Common myeloid progenitor, CD34-positive (primary cell): ENCODE measurements around the gene NXPH4.
A peak's percentile ranks its signal among the peaks of the same experiment; 100 is the strongest.

Experiments
- CTCF ChIA-PET: fragments of 350-600 bp; sonication (Branson Sonifier 250); formaldehyde crosslinking; loops from one replicate; lab custom pipeline; 2021; ENCODE audit warnings: antibody characterized with exemption; lab: Charles Lee
- POLR2A ChIA-PET: fragments of 350-600 bp; sonication (Branson Sonifier 250); formaldehyde crosslinking; loops from one replicate; lab custom pipeline; 2021; ENCODE audit warnings: antibody characterized with exemption; lab: Charles Lee
- DNase-seq, 3 donors: peaks; one replicate each; pipeline versions ENCODE4 v3.0.0 to v3.0.0-alpha.2; 2013
- H3K27ac ChIP-seq, 2 experiments: 1 replicate in 1 of 2; 2 replicates in 1 of 2; pipeline ENCODE4 v1.7.0; 2013; ENCODE audit warnings: inconsistent platforms in 2 of 2, low read length in 2 of 2, mild to moderate bottlenecking in 2 of 2, low read depth in 1 of 2, moderate library complexity in 1 of 2; ENCODE audit not compliant: severe bottlenecking in 2 of 2, insufficient read depth in 1 of 2, poor library complexity in 1 of 2
- H3K27me3 ChIP-seq, 5 experiments: replicated peaks in 2 of 5; 1 replicate in 3 of 5; 2 replicates in 2 of 5; pipeline versions ENCODE4 v1.6.1 to v1.7.0; 2013; ENCODE audit warnings: low read length in 4 of 5, mild to moderate bottlenecking in 2 of 5, moderate library complexity in 2 of 5, inconsistent platforms in 1 of 5; ENCODE audit not compliant: insufficient read depth in 5 of 5, control insufficient read depth in 4 of 5
- H3K36me3 ChIP-seq, 4 experiments: 1 replicate in 2 of 4; 2 replicates in 2 of 4; pipeline versions ENCODE4 v1.6.1 to v1.7.0; 2013; ENCODE audit warnings: low read length in 3 of 4, control low read depth in 1 of 4, mild to moderate bottlenecking in 1 of 4; ENCODE audit not compliant: control insufficient read depth in 4 of 4, insufficient read depth in 4 of 4
- H3K4me1 ChIP-seq, 4 experiments: 1 replicate in 3 of 4; 2 replicates in 1 of 4; pipeline versions ENCODE4 v1.6.1 to v1.7.1; 2013; ENCODE audit warnings: low read length in 3 of 4, mild to moderate bottlenecking in 3 of 4, control low read depth in 1 of 4, inconsistent platforms in 1 of 4, moderate library complexity in 1 of 4; ENCODE audit not compliant: control insufficient read depth in 4 of 4, insufficient read depth in 4 of 4; ENCODE audit errors: control extremely low read depth in 1 of 4
- H3K4me3 ChIP-seq, 7 experiments: 1 replicate in 4 of 7; 2 replicates in 3 of 7; pipeline versions ENCODE4 v1.5.1 to v1.7.0; 2013; ENCODE audit warnings: mild to moderate bottlenecking in 7 of 7, low read length in 6 of 7, moderate library complexity in 6 of 7, inconsistent platforms in 2 of 7, low read depth in 2 of 7, control low read depth in 1 of 7; ENCODE audit not compliant: insufficient read depth in 4 of 7, control insufficient read depth in 1 of 7; ENCODE audit errors: extremely low read depth in 1 of 7
- H3K9me3 ChIP-seq, 5 experiments: 1 replicate in 4 of 5; 2 replicates in 1 of 5; pipeline versions ENCODE4 v1.6.1 to v1.7.1; 2013; ENCODE audit warnings: low read length in 4 of 5, mild to moderate bottlenecking in 2 of 5, inconsistent platforms in 1 of 5, low read depth in 1 of 5, moderate library complexity in 1 of 5; ENCODE audit not compliant: control insufficient read depth in 4 of 5, insufficient read depth in 2 of 5; ENCODE audit errors: control extremely low read depth in 1 of 5
- WGBS: methylation state at CpG from one replicate; pipeline ENCODE4 v1.1.5; 2013; ENCODE audit not compliant: insufficient coverage; 5-methylcytosine and 5-hydroxymethylcytosine counted together

Gene NXPH4

GRCh38 chr12:57243521-57244311 is 27.1 kb downstream of the NXPH4 start:
- 12% methylated on average over 28 of the region's 41 CpGs for WGBS
- Histone ChIP-seq H3K4me1 (peaks cover 0 to 52% (median 44%) of the 10 kb centered on the region in 4 experiments), H3K4me3 (peak overlapping the region in 6 of 7 experiments; percentile 19 to 68 (median 50)), H3K27me3 (peaks cover 0 to 58% (median 36%) of the 10 kb centered on the region in 5 experiments), H3K9me3 (no peaks in the 10 kb centered on the region), H3K36me3 (no peaks in the 10 kb centered on the region), H3K27ac (no peak overlapping the region)
- ChIA-PET POLR2A (interaction anchor here (0.6 to 1.2 kb wide), 2 partner anchors 28 to 294 kb away, joined by 3 read pairs; no protein-coding TSS in a partner anchor), CTCF (interaction anchor here (0.9 to 18.5 kb wide), 15 partner anchors 8 to 124 kb away, joined by 3 to 326 read pairs (median 5); partner anchors contain the start of genes NXPH4, SHMT2 and STAC3)
- peak; percentile 73 to 81 (median 79) for DNase-seq

DNA sequence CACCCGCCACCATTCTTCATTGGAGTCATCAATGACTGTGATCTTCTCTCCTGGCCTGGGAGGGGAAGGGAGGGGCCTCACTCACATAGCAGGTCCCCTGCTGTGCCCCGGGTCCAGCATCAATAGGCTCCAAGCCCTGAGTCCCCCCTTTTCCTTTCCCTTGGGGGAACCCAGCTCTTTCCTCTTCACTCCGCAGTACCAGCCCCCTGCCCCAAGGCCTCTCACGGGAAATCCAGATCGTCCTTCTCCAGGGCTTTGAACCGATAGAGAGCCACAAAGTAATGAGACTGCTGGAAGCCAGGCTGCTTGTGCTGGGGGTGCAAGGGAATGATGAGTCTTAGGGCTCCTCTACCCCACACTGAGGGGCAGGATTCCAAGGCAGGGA is 27.7 kb downstream of the NXPH4 start:
- no peak for DNase-seq
- H3K4me1 ChIP-seq, result peaks cover 0 to 53% (median 44%) of the 10 kb centered on the region in 4 experiments
- peaks cover 0 to 53% (median 32%) of the 10 kb centered on the region in 5 experiments for H3K27me3 ChIP-seq
- no peak overlapping the region for H3K27ac ChIP-seq
- no peaks in the 10 kb centered on the region for H3K9me3 ChIP-seq
- ChIA-PET POLR2A (no interaction called here), CTCF (interaction anchor here (1.0 to 18.5 kb wide), 10 partner anchors 11 to 210 kb away, joined by 3 to 326 read pairs (median 6); partner anchors contain the start of genes INHBE, NXPH4 and SHMT2)
- H3K36me3 ChIP-seq, result no peaks in the 10 kb centered on the region
- 59% methylated on average over 2 of the region's 6 CpGs for WGBS
- H3K4me3 ChIP-seq, result no peak overlapping the region

DNA sequence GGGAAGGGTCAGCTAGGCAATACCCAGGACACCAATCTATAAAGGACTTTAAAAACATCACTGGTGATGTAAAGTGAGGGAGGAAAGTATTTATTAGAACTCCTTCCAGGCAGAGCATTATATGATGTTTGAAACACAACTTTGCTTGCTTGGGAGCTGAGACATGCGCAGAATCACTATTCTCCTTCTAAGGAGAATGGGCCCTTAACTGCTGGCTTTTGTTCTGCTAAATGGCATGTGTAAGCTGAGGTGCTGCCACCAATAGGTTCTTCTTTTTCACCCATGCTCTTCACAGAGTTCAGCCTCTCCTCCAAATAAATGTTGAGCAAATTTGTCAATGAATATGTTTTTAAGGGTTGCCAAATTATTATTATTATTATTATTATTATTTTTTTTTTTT is 30.4 kb downstream of the NXPH4 start:
- Histone ChIP-seq H3K36me3 (no peaks in the 10 kb centered on the region), H3K4me1 (peaks cover 0 to 28% (median 23%) of the 10 kb centered on the region in 4 experiments), H3K27me3 (peaks cover 0 to 25% (median 11%) of the 10 kb centered on the region in 5 experiments), H3K27ac (no peak overlapping the region), H3K9me3 (no peaks in the 10 kb centered on the region), H3K4me3 (no peak overlapping the region)
- 100% methylated on average over 1 of the region's 1 CpG for WGBS
- ChIA-PET POLR2A (no interaction called here), CTCF (interaction anchor here (16.6 to 18.5 kb wide), 2 partner anchors 19 to 34 kb away, joined by 236 to 326 read pairs; partner anchors contain the start of gene SHMT2)
- no peak for DNase-seq

- peaks cover 0 to 11% (median 7%) of the 10 kb centered on the region in 4 experiments for H3K4me1 ChIP-seq
- no peaks in the 10 kb centered on the region for H3K36me3 ChIP-seq
- peak in 2 of 3 donors; percentile 62 to 67 for DNase-seq
- no peak overlapping the region for H3K27ac ChIP-seq
- 81% methylated on average over 2 of the region's 7 CpGs for WGBS
- H3K9me3 ChIP-seq, result no peaks in the 10 kb centered on the region
- POLR2A ChIA-PET, result no interaction called here
- H3K4me3 ChIP-seq, result peak overlapping the region in 3 of 7 experiments; percentile 22 to 44 (median 30)
- H3K27me3 ChIP-seq, result peaks cover 0 to 9% (median 3%) of the 10 kb centered on the region in 5 experiments
- CTCF ChIA-PET, result interaction anchor here (0.7 to 18.5 kb wide), 9 partner anchors 8 to 480 kb away, joined by 3 to 326 read pairs (median 5); partner anchors contain the start of gene SHMT2
These were observed 32.5 kb downstream of the NXPH4 start for GRCh38 chr12:57248934-57249742.

DNA sequence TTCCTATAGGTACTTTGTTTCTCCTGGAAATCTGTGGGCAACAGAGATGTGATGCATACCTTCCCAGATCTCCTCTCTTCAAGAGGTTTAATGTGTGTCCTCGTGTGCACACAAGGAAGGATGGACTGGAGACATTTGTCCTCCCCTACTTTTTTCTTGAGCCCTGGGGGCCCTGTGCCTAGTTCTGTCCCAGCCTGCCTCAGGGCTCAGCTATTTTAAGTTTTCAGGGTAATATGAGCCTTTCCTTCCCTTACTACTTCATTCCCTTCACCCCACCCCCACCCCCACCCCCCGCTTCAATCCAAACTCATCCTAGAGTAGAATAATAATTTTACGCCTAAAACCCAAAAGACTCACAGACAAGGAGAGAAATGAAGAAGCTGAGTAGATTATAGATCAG is 33.9 kb downstream of the NXPH4 start:
- H3K27me3 ChIP-seq, result no peaks in the 10 kb centered on the region
- WGBS, result 100% methylated on average over 1 of the region's 3 CpGs
- H3K27ac ChIP-seq, result no peak overlapping the region
- ChIA-PET POLR2A (interaction anchor here (0.5 kb wide), 1 partner anchor 408 kb away, joined by 4 read pairs; no protein-coding TSS in a partner anchor), CTCF (interaction anchor here (0.8 to 18.5 kb wide), 7 partner anchors 8 to 38 kb away, joined by 3 to 326 read pairs (median 21); partner anchors contain the start of gene SHMT2)
- peaks cover 0 to 12% (median 8%) of the 10 kb centered on the region in 4 experiments for H3K36me3 ChIP-seq
- H3K4me3 ChIP-seq, result no peak overlapping the region
- no peak for DNase-seq
- no peaks in the 10 kb centered on the region for H3K9me3 ChIP-seq
- H3K4me1 ChIP-seq, result peaks cover 0 to 11% (median 7%) of the 10 kb centered on the region in 4 experiments

- Histone ChIP-seq H3K36me3 (peaks cover 0 to 16% (median 12%) of the 10 kb centered on the region in 4 experiments), H3K9me3 (no peaks in the 10 kb centered on the region), H3K27ac (no peak within 1 kb of the TSS), H3K27me3 (no peaks in the 10 kb centered on the region), H3K4me1 (peaks cover 0 to 11% (median 7%) of the 10 kb centered on the region in 4 experiments), H3K4me3 (no peak within 1 kb of the TSS)
- no peak for DNase-seq
- POLR2A ChIA-PET, result interaction anchor here (0.5 to 0.6 kb wide), 3 partner anchors 263 to 408 kb away, joined by 3 to 5 read pairs (median 4); no protein-coding TSS in a partner anchor
- 87% methylated on average over 3 of the region's 7 CpGs for WGBS
- CTCF ChIA-PET, result interaction anchor here (1.4 to 18.5 kb wide), 8 partner anchors 8 to 38 kb away, joined by 4 to 326 read pairs (median 18); partner anchors contain the start of gene SHMT2
These were observed 34.4 kb downstream of the NXPH4 start, which contains the start of gene STAC3 for GRCh38 chr12:57250956-57251355. STAC3 (minus strand) TSS chr12:57251187; CDS start chr12:57249636, 1,551 bp downstream.
